NCI-H1105 treated with DMSO at 0.1 percent for 48 hours (cell line): ENCODE results near the gene FAM161A.
"Not testable (repeated sequence)": the region's sequence is repeated elsewhere in the genome, so short reads cannot be mapped to it uniquely, and the experiment has no call there.

Experiments
- DNase-seq: peaks from one replicate; lab custom pipeline; 2025; lab: John Stamatoyannopoulos, UW

The FAM161A gene

GRCh38 chr2:61853847-61854563 is at the start of gene FAM161A:
Gene FAM161A, minus strand, starts transcription at chr2:61854060. Its CDS starts 19 bp downstream, at chr2:61854041.
- DNase-seq: peak; percentile 86

- no peak for DNase-seq
Observed at GRCh38 chr2:61900281-61900680, 46.4 kb upstream of the FAM161A start.

- DNase-seq: peak; percentile 9
Observed at GRCh38 chr2:61898810-61899209, 45.0 kb upstream of the FAM161A start.

- peak; percentile 77 for DNase-seq
Observed at GRCh38 chr2:61888267-61889055, 34.6 kb upstream of the FAM161A start, which contains the start of gene CCT4. Gene CCT4, minus strand, starts transcription at chr2:61888656. Its CDS starts 149 bp downstream, at chr2:61888507.

GRCh38 chr2:61887717-61888266 is 33.9 kb upstream of the FAM161A start:
- no peak for DNase-seq

- no peak for DNase-seq
Observed at GRCh38 chr2:61885896-61886603, 32.2 kb upstream of the FAM161A start.

- no peak for DNase-seq
Observed at GRCh38 chr2:61882850-61883249, 29.0 kb upstream of the FAM161A start.

GRCh38 chr2:61879351-61879750 is 25.5 kb upstream of the FAM161A start:
- not testable (repeated sequence) for DNase-seq

- DNase-seq: no peak
Observed at GRCh38 chr2:61878761-61879160, 24.9 kb upstream of the FAM161A start.

GRCh38 chr2:61877571-61878245 is 23.8 kb upstream of the FAM161A start:
- DNase-seq: no peak

- no peak for DNase-seq
Observed at GRCh38 chr2:61876400-61876799, 22.5 kb upstream of the FAM161A start.

GRCh38 chr2:61866482-61867089 is 12.7 kb upstream of the FAM161A start:
- not testable (repeated sequence) for DNase-seq

GRCh38 chr2:61862085-61862484 is 8.2 kb upstream of the FAM161A start:
- DNase-seq: no peak

- DNase-seq: no peak
Observed at GRCh38 chr2:61857224-61857623, 3.4 kb upstream of the FAM161A start.

GRCh38 chr2:61855318-61855613 is 1.4 kb upstream of the FAM161A start:
- no peak for DNase-seq

GRCh38 chr2:61854564-61855317 is 881 bp upstream of the FAM161A start:
- peak; percentile 97 for DNase-seq

- DNase-seq: peak; percentile 47
Observed at GRCh38 chr2:61853086-61853846, 594 bp downstream of the FAM161A start.

- not testable (repeated sequence) for DNase-seq
Observed at GRCh38 chr2:61851270-61851669, 2.6 kb downstream of the FAM161A start.

GRCh38 chr2:61845320-61845719 is 8.5 kb downstream of the FAM161A start:
- no peak for DNase-seq

GRCh38 chr2:61841286-61841685 is 12.6 kb downstream of the FAM161A start:
- DNase-seq: no peak
